HCT116 (cell line): ENCODE measurements around the gene PAEP. TPM values are rescaled to one million over a fixed set of nuclear protein-coding genes. Genes with fewer than 3 reads are reported as not detected.
"Not testable (repeated sequence)": the region's sequence is repeated elsewhere in the genome, so short reads cannot be mapped to it uniquely, and the experiment has no call there.

Experiments
- ATAC-seq: fragments of 200-7000 bp; cut with Tn5 transposase; 2 replicates; pipeline ENCODE4 v1.9.1; 2020; ENCODE audit warnings: mild to moderate bottlenecking, moderate library complexity
- BruUV-seq: library from RNA; stranded (reverse); fragments of 400-500 nt; replicated peaks from 2 replicates; lab custom pipeline; 2021; lab: Mats Ljungman, UMichigan
- CTCF ChIA-PET: fragments of 300-600 bp; sonication (Branson Sonifier 250); formaldehyde crosslinking; loops from one replicate; lab custom pipeline; 2021; ENCODE audit warnings: antibody characterized with exemption; lab: Charles Lee
- POLR2A ChIA-PET: fragments of 300-600, 350-600 bp; sonication (Branson Sonifier 250); formaldehyde crosslinking; loops from one replicate; lab custom pipeline; 2021; ENCODE audit warnings: antibody characterized with exemption; lab: Charles Lee
- RAD21 ChIA-PET, 2 experiments: fragments of 300-600 bp; sonication (Branson Sonifier 250); formaldehyde crosslinking; loops; one replicate each; lab custom pipeline; 2023; ENCODE audit warnings: low total read pairs in 2 of 2; ENCODE audit not compliant: uncharacterized antibody in 2 of 2, unreplicated experiment in 2 of 2, low non-redundant PET in 1 of 2; lab: Charles Lee
- DNase-seq: peaks from one replicate; pipeline ENCODE4 v3.0.0-alpha.2; 2010; ENCODE audit warnings: low read depth, low spot score
- H2AFZ ChIP-seq: fragments of 200-600 bp; shearing (Covaris generic), sonication (generic); 2 replicates; pipeline ENCODE4 v1.6.1; 2017; ENCODE audit warnings: low read depth, mixed run types, mixed read lengths, antibody characterized with exemption, low read length; ENCODE audit not compliant: poor library complexity, severe bottlenecking
- H3K27ac ChIP-seq: 2 replicates; pipeline ENCODE4 v1.5.1; 2012; ENCODE audit warnings: low read depth, low read length
- H3K27me3 ChIP-seq: fragments of 200-600 bp; sonication (generic); 2 replicates; pipeline ENCODE4 v1.6.1; 2016; ENCODE audit warnings: mixed run types, low read length, mixed read lengths; ENCODE audit not compliant: insufficient read depth
- H3K36me3 ChIP-seq, 2 experiments: fragments of 200-500 bp in 1 of 2; fragments of 200-600 bp in 1 of 2; sonication (Bioruptor generic) in 1 of 2; sonication (generic) in 1 of 2; 2 replicates each; pipeline versions ENCODE4 v1.5.1 to v1.6.1; 2014 to 2016; ENCODE audit warnings: low read length in 2 of 2, inconsistent platforms in 1 of 2, mixed read lengths in 1 of 2, mixed run types in 1 of 2; ENCODE audit not compliant: insufficient read depth in 2 of 2, control insufficient read depth in 1 of 2
- H3K4me1 ChIP-seq, 2 experiments: fragments of 200-600 bp in 1 of 2; sonication (generic) in 1 of 2; 2 replicates each; pipeline versions ENCODE4 v1.5.1 to v1.6.1; 2012 to 2017; ENCODE audit warnings: low read length in 2 of 2, inconsistent platforms in 1 of 2, mild to moderate bottlenecking in 1 of 2, mixed read lengths in 1 of 2, mixed run types in 1 of 2, moderate library complexity in 1 of 2; ENCODE audit not compliant: insufficient read depth in 2 of 2, control insufficient read depth in 1 of 2
- H3K4me2 ChIP-seq: fragments of 200-600 bp; sonication (generic); 2 replicates; pipeline ENCODE4 v1.6.1; 2017; ENCODE audit warnings: mixed run types, low read length, mixed read lengths
- H3K4me3 ChIP-seq, 2 experiments: fragments of 200-600 bp in 1 of 2; sonication (generic) in 1 of 2; replicated peaks in 1 of 2; 2 replicates each; pipeline ENCODE4 v1.5.1; 2011 to 2016; ENCODE audit warnings: low read length in 2 of 2, control low read depth in 1 of 2, low read depth in 1 of 2, mild to moderate bottlenecking in 1 of 2, mixed read lengths in 1 of 2, mixed run types in 1 of 2
- H3K79me2 ChIP-seq: fragments of 200-600 bp; sonication (generic); 2 replicates; pipeline ENCODE4 v1.6.1; 2017; ENCODE audit warnings: mild to moderate bottlenecking, mixed run types, low read length, moderate library complexity, mixed read lengths; ENCODE audit not compliant: insufficient read depth
- H3K9ac ChIP-seq: fragments of 200-600 bp; sonication (generic); 2 replicates; pipeline ENCODE4 v1.6.1; 2016; ENCODE audit warnings: low read length, mixed read lengths
- H3K9me2 ChIP-seq: fragments of 200-600 bp; sonication (generic), shearing (Covaris generic); 2 replicates; pipeline ENCODE4 v1.6.1; 2017; ENCODE audit warnings: mixed run types, mild to moderate bottlenecking, moderate library complexity; ENCODE audit not compliant: insufficient read depth
- H3K9me3 ChIP-seq, 2 experiments: fragments of 200-500 bp in 1 of 2; fragments of 200-600 bp in 1 of 2; sonication (Bioruptor generic) in 1 of 2; sonication (generic) in 1 of 2; 2 replicates each; pipeline ENCODE4 v1.6.1; 2014 to 2017; ENCODE audit warnings: low read length in 2 of 2, mixed read lengths in 2 of 2, inconsistent platforms in 1 of 2, low read depth in 1 of 2, mild to moderate bottlenecking in 1 of 2, mixed run types in 1 of 2, moderate library complexity in 1 of 2; ENCODE audit not compliant: control insufficient read depth in 1 of 2, insufficient read depth in 1 of 2
- H4K20me1 ChIP-seq: fragments of 200-600 bp; sonication (generic), shearing (Covaris generic); 2 replicates; pipeline ENCODE4 v1.6.1; 2017; ENCODE audit warnings: mixed run types, mild to moderate bottlenecking, moderate library complexity; ENCODE audit not compliant: insufficient read depth
- CBX3 ChIP-seq: IDR thresholded peaks from 2 replicates; pipeline ENCODE4 v1.6.1; 2012; ENCODE audit warnings: low read depth
- EZH2 ChIP-seq: fragments of 200-600 bp; sonication (generic); IDR thresholded peaks from 2 replicates; pipeline ENCODE4 v1.6.1; 2017; ENCODE audit warnings: antibody characterized with exemption, mixed run types
- FOSL1 ChIP-seq: IDR thresholded peaks from 2 replicates; pipeline ENCODE4 v1.6.1; 2012; ENCODE audit warnings: low read depth
- POLR2A ChIP-seq: IDR thresholded peaks from 2 replicates; pipeline ENCODE4 v1.7.0; 2011; ENCODE audit warnings: borderline replicate concordance; ENCODE audit not compliant: insufficient read depth, insufficient read length; ENCODE audit errors: extremely low read depth
- SIN3A ChIP-seq: IDR thresholded peaks from 2 replicates; pipeline ENCODE4 v1.6.1; 2012; ENCODE audit warnings: low read depth
- SP1 ChIP-seq: IDR thresholded peaks from 2 replicates; pipeline ENCODE4 v1.6.1; 2012; ENCODE audit warnings: low read depth
- SRF ChIP-seq: IDR thresholded peaks from 2 replicates; pipeline ENCODE4 v1.6.1; 2012; ENCODE audit warnings: low read depth
- ZFX ChIP-seq: fragments of 450-650 bp; IDR thresholded peaks from 2 replicates; pipeline ENCODE4 v1.6.1; 2017
- ZNF274 ChIP-seq: fragments of 200-500 bp; sonication (Bioruptor generic); IDR thresholded peaks from 2 replicates; pipeline ENCODE4 v1.6.1; 2014; ENCODE audit warnings: mild to moderate bottlenecking, low read depth, low read length, inconsistent platforms
- intact Hi-C: fragments of 100-400 bp; cut with micrococcal nuclease; formaldehyde crosslinking; loops from 2 replicates; pipeline ENCODE4 v1.10.0; 2022
- total RNA-seq: library from RNA; stranded (reverse); gene quantifications from one replicate; pipeline ENCODE4 v1.2.1, GENCODE V29; 2021; ENCODE audit not compliant: unreplicated experiment

The PAEP gene
- total RNA-seq, 1 experiment from 2014 or later: not detected

- H3K4me2 ChIP-seq: peak overlapping the region; percentile 8; the same call in 1 of the 2 replicates
- H4K20me1 ChIP-seq, H3K4me1 ChIP-seq, RAD21 ChIA-PET, H3K27ac ChIP-seq, BruUV-seq, H3K36me3 ChIP-seq, H3K9me2 ChIP-seq, POLR2A ChIA-PET, H2AFZ ChIP-seq, H3K9me3 ChIP-seq: not testable (repeated sequence)
- peak; percentile 6 for DNase-seq
- TF ChIP-seq FOSL1: peak; percentile 41; the same call in 1 of the 2 replicates
- TF ChIP-seq, all 23 proteins: peak for 1; not testable (repeated sequence) for 22
- peaks cover 39% of the 10 kb centered on the region for H3K27me3 ChIP-seq
- CTCF ChIA-PET, intact Hi-C loops, H3K9ac ChIP-seq, H3K79me2 ChIP-seq, H3K4me3 ChIP-seq: not testable (repeated sequence)
- peak; percentile 63; the same call in 1 of the 2 replicates for ATAC-seq
Measured at GRCh38 chr9:135543262-135543894, 18.2 kb upstream of the PAEP start.

DNA sequence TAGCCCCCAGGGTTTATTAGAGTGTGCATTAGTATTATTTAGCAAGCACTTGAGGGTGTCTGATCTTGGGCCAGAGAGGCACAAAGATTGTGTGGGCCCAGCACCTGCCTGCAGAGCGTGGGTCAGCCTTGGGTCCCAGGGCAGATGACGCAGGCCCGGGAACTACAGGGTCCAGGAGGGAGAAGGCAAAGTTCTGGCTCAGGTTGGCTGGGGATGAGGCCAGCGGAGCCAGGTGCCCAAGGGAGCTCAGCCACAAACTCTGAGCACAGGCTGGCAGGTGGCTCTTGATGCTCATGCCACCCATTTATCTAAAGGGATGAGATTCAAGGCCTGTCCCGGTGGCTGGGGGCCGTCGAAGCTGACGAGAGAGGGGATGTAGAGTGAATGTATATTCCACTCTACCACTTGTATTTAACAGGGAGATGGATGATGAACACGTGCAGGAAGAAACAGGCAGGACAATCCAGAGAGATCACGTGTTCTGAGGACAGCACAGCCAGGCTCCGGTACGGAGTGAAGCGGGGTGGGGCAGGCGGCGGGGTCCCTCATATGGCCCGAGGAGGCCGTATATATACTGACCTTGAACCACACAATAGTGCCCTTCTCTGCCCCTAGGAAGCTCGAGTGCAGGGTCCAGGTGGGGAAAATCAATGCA, 16.4 kb upstream of the PAEP start:
- H3K9ac ChIP-seq: no peak overlapping the region
- no peaks in the 10 kb centered on the region for H3K9me3 ChIP-seq
- RAD21 ChIA-PET: no interaction called here
- no TSS peak for BruUV-seq
- no peak overlapping the region for H3K4me2 ChIP-seq
- H3K4me1 ChIP-seq: peaks cover 0 to 8% of the 10 kb centered on the region in 2 experiments; a peak in 2 of 4 replicates
- no peak overlapping the region for H2AFZ ChIP-seq
- ATAC-seq (no peak), DNase-seq (no peak)
- intact Hi-C loops: no loop called here
- no peaks in the 10 kb centered on the region for H4K20me1 ChIP-seq
- CTCF ChIA-PET: no interaction called here
- no peak overlapping the region for H3K4me3 ChIP-seq
- H3K36me3 ChIP-seq: no peaks in the 10 kb centered on the region
- POLR2A ChIA-PET: no interaction called here
- no peaks in the 10 kb centered on the region for H3K9me2 ChIP-seq
- H3K79me2 ChIP-seq: no peaks in the 10 kb centered on the region
- peaks cover 24% of the 10 kb centered on the region for H3K27me3 ChIP-seq
- no peak overlapping the region for H3K27ac ChIP-seq
- no peak for TF ChIP-seq ZNF274
- no peak for TF ChIP-seq SIN3A
- no peak for TF ChIP-seq CBX3
- no peak for TF ChIP-seq POLR2A
- no peak for TF ChIP-seq EZH2
- no peak for TF ChIP-seq SRF
- no peak for TF ChIP-seq SP1
- no peak for TF ChIP-seq FOSL1
- no peak for TF ChIP-seq ZFX

DNA sequence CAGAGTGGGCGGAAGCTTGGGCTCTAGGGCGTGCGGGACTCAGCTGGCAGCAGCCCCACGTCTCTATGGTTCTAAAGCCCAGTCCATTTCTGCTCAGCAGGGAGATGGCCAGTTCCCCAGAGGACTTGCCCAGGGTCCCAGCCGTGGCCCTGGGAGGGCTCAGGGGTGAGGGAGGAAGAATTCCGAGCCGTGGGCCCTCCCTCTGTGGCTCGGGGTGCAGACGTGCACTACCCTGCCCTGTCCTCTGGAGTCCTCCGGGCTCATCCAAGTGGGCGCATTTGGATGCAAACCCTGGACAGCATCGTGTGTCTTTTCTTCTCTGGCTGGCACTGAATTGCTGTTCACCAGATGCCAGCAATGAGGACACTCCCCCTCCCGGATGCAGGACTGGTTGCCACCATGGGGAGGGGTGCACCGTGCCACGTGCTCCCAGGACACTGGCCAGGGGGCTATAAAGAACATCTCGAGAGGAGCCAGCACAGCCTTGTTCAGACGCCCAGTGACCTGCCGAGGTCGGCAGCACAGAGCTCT, 15.8 kb upstream of the PAEP start, which contains the start of gene OBP2A:
TSS of gene OBP2A (plus strand) at position 481 of the 531 bp plus-strand sequence. CDS start 55 bp downstream, outside the sequence.
- H3K4me3 ChIP-seq, H3K27ac ChIP-seq, H3K9me2 ChIP-seq, DNase-seq, H3K4me2 ChIP-seq, RAD21 ChIA-PET, H4K20me1 ChIP-seq, ATAC-seq, H3K79me2 ChIP-seq, H3K4me1 ChIP-seq, BruUV-seq, H3K9ac ChIP-seq, intact Hi-C loops, POLR2A ChIA-PET, H3K9me3 ChIP-seq, H2AFZ ChIP-seq, CTCF ChIA-PET, H3K36me3 ChIP-seq: not testable (repeated sequence)
- H3K27me3 ChIP-seq: peaks cover 23% of the 10 kb centered on the region
